Endothelial cell of umbilical vein (primary cell): ENCODE measurements around the gene SMARCD3.

Experiments
- CTCF ChIP-seq, 2 donors: IDR thresholded peaks; 1 replicate in 1 of 2; 2 replicates in 1 of 2; pipeline ENCODE4 v1.5.1; 2011; ENCODE audit warnings: low read length in 2 of 2, mild to moderate bottlenecking in 2 of 2, moderate library complexity in 2 of 2, control low read depth in 1 of 2, inconsistent platforms in 1 of 2, low read depth in 1 of 2; ENCODE audit not compliant: insufficient read depth in 1 of 2; ENCODE audit errors: extremely low read depth in 1 of 2
- EZH2 ChIP-seq: IDR thresholded peaks from 2 replicates; pipeline ENCODE4 v1.6.1; 2012; ENCODE audit warnings: borderline replicate concordance, low read depth, mild to moderate bottlenecking, moderate library complexity, low read length, inconsistent platforms; ENCODE audit not compliant: severe bottlenecking
- FOS ChIP-seq: IDR thresholded peaks from 2 replicates; pipeline ENCODE4 v1.6.1; 2011; ENCODE audit warnings: mild to moderate bottlenecking, low read length, moderate library complexity, borderline replicate concordance; ENCODE audit not compliant: insufficient read depth
- JUN ChIP-seq: IDR thresholded peaks from 2 replicates; pipeline ENCODE4 v1.6.1; 2011; ENCODE audit warnings: borderline replicate concordance, low read depth; ENCODE audit not compliant: insufficient read length, insufficient read depth
- MYC ChIP-seq: IDR thresholded peaks from one replicate; pipeline ENCODE4 v1.6.1; 2011; ENCODE audit warnings: mild to moderate bottlenecking, low read depth, low read length
- POLR2A ChIP-seq: IDR thresholded peaks from 2 replicates; pipeline ENCODE4 v1.6.1; 2012; ENCODE audit warnings: low read depth, mild to moderate bottlenecking, control low read depth, low read length
- POLR2AphosphoS5 ChIP-seq: IDR thresholded peaks from 2 replicates; pipeline ENCODE4 v1.6.1; 2012; ENCODE audit warnings: low read depth, mild to moderate bottlenecking, control low read depth, low read length, moderate library complexity; ENCODE audit not compliant: insufficient read depth

- no peak for TF ChIP-seq POLR2A
- no peak for TF ChIP-seq CTCF (IDR thresholded peaks at IDR 0.05; ENCODE audit: extremely low read depth in 1 of 2, insufficient read depth in 1 of 2, low read depth in 1 of 2, low read length in 2 of 2)
- TF ChIP-seq MYC, result no peak
- no peak for TF ChIP-seq JUN
- TF ChIP-seq POLR2AphosphoS5, result no peak
- TF ChIP-seq FOS, result no peak
- no peak for TF ChIP-seq EZH2
Observed at GRCh38 chr7:151205730-151206129, 42.8 kb downstream of the SMARCD3 start.
